GM18873 (cell line): ENCODE results near the gene CLIP2.
"Not testable (repeated sequence)": the region's sequence is repeated elsewhere in the genome, so short reads cannot be mapped to it uniquely, and the experiment has no call there.

Source experiments
- ATAC-seq: cut with Tn5 transposase; IDR thresholded peaks from one replicate; pipeline ENCODE4 v1.9.1; 2021; ENCODE audit warnings: mild to moderate bottlenecking, moderate library complexity, moderate number of reproducible peaks; ENCODE audit not compliant: unreplicated experiment, low FRiP score

The CLIP2 gene

DNA sequence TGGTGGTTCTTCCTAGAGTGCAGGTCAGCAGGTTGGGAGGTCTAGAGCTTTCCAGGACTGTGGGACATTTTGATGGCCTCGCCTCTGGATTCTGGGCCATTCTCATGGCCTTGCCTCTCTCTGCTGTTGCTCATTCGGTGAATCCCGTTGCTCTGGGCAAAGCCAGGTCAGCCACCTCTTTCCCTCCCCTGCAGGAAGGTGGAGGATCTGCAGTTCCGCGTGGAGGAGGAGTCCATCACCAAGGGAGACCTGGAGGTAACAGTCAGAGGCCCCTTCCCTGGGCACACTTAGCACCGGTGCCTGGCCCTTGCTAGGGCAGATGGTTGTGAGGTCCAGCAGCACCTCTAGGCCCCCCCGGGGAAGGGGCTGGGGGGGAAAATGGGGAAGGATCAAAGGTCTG is 74.9 kb downstream of the CLIP2 start:
- ATAC-seq, result no peak

DNA sequence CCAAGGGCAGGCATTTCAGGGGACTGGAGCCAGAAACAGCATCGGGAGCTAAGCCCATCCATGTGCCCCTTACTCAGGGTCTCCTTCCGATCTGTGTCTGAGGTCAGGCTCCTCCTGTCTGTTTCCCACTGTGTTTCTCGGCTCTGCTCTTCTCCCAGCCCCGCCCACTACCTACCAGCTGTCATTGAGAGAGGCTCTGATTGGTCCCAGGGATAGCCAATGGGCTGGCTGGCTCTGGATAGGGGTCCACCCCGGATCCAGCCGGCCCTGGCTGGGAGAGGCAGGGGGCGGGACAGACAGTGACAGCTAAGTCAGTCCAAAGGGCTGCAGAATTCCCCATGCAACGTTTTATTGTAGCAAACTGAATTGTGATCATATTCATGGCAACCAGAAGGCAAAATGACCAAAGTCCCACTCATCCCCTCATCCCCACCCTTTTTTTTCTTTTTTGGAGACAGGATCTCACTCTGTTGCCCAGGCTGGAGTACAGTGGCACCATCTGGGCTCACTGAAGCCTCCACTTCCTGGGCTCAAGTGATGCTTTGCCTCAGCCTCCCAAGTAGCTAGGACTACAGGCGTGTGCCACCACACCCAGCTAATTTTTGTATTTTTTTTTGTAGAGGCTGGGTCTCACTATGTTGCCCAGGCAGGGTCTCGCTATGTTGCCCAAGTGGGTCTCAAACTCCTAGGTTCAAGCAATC is 76.3 kb downstream of the CLIP2 start:
- ATAC-seq, result no peak

DNA sequence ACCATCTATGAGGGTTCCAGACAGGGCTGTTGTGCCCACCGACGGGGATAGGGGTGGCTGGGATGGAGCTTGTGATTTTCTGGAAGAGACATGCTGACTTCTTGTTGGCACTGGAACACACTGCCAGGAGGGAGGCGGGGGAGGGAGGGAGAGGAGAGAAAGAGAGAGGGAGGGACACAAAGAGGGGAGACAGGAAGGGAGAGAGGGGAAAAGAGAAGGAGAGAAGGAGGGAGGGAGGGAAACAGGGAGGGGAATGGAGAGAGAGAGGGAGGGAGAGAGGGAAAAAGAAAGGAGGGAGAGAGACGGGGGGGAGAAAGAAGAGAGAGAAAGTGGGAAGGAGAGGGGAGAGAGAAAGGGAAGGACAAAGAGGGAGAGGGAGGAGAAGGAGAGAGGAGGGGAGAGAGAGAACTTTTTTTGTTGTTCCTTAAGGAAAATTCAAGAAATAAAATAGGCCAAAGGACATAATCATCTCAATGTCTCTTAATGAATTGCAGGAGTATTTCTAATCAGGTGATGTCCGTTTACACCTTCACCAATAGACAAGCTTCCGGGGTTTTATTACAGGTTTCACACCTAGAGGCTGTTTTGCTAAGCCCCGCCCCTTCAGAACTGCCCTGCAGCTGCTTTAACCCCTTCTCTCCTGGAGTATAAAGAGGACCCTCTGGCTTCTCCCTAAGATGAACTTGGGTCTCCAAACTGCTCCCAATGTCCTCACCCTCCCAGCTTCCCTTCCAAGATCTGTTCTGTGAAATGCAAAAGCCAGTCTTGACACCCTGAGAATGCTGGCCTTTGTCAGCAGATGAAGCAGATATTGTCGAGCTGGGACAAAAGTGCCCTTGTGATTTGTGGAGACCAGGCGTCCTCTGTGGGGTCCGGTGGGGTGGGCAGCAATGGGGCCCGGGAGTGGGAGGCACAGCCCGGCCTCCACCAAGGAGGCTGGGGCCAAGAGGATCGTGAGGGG is 82.5 kb downstream of the CLIP2 start:
- ATAC-seq, result no peak

DNA sequence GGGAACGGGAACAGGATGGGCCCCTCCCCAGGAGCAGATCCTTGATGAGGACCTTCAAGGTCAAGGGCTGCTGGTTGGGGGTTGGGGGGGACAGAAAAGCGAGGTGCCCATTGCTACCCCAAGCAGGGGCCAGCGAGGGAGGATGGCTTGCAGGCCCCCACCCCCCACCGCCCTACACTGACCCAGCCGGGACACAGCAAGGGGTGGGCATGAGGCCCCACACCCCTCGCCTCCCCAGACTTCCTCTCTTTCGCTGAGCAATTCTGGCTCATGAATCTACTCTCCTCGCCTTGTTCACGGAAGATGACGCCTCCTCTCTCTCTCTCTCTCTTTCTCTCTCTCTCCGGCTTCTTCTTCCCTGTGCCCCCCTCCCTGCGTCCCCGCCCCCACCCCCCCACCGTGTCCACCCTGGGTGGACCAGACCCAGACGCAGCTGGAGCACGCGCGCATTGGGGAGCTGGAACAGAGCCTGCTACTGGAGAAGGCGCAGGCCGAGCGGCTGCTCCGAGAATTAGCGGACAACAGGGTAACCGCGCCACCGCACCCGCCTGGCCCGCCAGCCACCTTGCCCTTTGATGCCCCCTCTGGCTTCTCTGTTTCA is 83.4 kb downstream of the CLIP2 start:
- ATAC-seq, result no peak

DNA sequence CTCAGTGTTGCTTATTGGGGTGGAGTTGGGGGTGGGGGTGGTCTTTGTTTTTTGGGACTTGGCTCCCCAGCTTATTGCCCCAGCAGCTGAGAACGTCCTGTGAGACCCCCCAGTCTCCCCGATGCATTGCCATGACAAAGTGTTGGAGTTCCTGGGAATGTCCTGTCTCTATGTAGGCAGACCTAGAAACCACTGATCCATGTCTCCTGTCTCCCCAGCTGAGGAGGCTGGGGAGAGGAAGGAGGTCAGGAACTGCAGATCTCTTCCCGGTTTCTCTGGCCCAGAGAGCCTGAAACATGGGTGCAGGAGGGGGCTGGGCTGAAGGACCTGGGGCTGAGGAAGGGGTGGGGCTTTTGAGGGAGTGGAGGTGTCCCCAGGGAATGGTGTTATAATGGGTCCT is 84.3 kb downstream of the CLIP2 start:
- no peak for ATAC-seq

DNA sequence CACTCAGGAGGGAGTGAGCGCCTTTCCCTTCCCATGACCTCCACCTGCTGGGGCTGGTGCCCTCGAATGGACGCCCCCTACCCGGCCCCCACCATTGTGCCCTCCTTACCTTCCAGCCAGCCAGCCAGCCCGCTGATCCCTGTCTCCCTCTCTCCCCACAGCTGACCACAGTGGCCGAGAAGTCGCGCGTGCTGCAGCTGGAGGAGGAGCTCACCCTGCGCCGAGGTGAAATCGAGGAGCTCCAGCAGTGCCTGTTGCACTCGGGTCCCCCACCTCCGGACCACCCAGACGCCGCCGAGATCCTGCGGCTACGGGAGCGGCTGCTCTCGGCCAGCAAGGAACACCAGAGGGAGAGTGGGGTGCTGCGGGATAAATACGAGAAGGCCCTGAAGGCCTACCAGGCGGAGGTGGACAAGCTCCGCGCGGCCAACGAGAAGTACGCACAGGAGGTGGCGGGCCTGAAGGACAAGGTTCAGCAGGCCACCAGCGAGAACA is 86.6 kb downstream of the CLIP2 start:
- no peak for ATAC-seq

DNA sequence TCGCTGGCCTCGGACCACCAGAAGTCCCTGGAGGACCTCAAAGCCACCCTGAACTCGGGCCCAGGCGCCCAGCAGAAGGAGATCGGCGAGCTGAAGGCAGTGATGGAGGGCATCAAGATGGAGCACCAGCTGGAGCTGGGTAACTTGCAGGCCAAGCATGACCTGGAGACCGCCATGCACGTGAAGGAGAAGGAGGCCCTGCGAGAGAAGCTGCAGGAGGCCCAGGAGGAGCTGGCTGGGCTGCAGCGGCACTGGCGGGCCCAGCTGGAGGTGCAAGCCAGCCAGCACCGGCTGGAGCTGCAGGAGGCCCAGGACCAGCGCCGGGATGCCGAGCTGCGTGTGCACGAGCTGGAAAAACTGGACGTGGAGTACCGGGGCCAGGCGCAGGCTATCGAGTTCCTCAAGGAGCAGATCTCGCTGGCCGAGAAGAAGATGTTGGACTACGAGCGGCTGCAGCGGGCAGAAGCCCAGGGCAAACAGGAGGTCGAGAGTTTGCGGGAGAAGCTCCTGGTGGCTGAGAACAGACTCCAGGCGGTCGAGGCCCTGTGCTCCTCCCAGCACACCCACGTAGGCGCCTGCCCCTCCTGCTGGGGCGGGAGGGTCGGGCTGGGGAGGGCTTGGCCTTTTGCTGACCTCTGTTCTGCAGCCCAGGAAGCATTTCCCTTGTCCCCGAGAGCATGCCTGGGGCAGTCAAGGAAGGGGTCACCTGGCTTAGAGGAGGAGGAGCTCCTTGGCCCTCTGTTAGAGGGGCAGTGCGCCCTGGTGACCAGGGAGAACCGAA is 87.2 kb downstream of the CLIP2 start:
- ATAC-seq, result no peak

DNA sequence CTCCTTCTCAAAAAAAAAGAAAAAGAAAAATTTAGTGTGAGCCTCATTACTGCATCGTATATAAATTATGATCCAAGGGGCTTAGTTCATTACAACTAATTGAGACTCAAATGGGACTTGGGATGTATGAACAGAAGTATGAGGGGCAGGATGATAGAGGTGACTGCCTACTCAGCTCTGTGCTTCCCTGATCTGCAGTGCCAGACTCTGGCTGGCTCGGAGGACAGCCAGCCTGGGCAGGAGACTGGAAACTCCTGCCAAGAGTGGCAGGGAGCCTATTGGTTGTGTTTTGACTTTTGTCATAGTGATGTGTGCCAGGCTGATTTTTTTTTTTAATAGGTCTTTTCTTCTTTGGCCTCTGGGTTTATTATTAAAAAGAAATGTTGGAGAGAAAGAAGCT is 90.7 kb downstream of the CLIP2 start:
- no peak for ATAC-seq

DNA sequence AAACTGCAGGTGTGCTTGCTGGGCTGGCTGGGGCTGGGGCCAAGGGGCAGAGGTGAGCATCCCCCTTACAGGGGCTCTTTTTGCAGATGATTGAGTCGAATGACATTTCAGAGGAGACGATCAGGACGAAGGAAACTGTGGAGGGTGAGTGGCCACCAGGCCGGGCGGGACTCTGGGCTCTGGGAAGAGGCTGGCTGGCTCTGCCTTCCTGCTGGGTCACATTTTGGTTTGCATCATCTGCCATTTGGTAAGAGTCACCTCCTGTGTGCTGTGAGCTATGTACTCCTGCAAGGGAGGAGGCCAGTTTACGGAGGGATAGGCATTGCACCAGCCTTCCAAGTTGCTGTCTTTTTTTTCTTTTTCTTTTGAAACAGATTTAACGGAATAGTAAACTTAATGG is 91.5 kb downstream of the CLIP2 start:
- no peak for ATAC-seq

DNA sequence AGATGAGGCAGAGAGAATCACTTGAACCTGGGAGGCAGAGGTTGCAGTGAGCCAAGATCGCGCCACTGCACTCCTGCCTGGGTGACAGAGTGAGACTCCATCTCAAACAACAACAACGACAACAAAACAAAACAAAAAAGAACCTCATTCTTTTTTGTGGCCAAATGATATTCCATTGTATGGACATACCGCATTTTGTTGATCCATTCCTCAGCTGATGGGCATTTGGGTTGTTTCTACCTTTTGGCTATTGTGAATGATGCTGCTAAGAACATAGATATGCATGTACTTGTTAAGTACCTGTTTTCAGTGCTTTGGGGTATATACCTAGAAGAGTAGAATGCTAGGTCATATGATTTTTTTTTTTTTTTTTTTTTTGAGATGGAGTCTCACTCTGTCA is 94.9 kb downstream of the CLIP2 start:
- not testable (repeated sequence) for ATAC-seq

DNA sequence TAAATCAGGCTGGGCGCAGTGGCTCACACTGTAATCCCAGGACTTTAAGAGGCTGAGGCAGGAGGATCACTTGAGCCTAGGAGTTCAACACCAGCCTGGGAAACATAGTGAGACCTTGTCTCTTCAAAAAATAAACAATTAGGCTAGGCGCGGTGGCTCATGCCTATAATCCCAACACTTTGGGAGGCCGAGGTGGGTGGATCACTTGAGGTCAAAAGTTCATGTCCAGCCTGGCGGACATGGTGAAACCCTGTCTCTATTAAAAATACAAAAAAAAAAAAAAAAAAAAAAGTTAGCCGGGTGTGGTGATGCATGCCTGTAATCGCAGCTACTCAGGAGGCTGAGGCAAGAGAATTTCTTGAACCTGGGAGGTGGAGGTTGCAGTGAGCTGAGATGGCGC is 95.6 kb downstream of the CLIP2 start:
- ATAC-seq, result not testable (repeated sequence)

DNA sequence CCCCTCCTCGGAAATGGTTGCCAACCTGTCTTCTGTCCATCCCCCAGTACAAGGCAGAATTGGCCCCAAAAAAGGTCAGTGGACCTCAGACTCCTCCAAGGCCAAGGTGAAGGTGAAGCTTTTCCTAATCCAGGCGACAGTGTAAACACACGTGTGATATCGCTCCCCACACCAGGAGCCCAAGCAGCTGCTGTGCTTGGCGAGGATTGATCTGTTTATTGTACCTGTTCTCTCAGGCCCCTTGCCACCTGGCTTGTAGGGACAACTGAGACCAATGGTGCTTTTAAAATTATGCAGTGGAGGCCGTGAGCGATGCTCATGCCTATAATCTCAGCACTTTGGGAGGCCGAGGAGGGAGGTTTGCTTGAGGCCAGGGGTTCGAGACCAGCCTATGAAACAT is 98.4 kb downstream of the CLIP2 start:
- no peak for ATAC-seq

DNA sequence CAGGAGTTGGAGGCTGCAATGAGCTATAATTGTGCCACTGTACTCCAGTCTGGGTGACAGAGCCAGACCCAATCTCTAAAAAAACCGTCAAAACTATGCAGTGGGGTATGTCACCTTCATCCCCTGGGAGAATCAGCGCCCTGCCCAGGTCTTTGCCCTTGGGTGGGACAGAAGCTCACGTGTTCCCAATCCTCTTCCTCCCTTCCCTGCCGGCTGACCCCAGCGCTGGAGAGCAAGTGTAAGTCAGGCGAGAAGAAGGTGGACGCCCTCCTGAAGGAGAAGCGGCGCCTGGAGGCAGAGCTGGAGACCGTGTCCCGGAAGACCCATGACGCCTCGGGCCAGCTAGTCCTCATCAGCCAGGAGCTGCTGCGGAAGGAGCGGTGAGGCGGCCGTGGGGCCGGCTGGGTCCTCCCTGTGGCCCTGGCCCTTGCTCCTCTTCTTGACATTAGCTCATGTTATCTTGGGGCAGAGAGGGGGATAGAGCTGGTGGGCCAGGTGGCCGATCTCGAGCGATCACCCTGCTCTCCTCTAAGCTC is 99.7 kb downstream of the CLIP2 start:
- ATAC-seq, result no peak

DNA sequence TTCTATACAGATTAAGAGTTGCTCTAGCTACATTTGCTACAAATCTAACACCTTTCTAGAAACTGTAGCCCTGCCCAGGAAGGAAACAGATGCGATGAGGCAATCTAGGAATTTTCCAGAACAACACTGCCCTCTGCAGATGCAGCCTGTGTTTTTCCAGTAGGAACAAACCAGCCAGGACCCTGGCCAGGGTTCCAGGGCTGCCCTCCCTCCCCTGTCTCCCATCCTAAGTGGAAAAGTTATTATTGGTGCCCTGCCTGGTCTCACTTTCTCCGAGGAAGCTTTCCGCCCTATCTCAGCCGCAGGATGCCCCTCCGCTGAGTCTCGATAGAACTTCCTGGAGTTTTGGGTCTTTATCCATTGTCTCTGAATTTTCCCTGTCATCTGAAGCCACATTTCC is 104.5 kb downstream of the CLIP2 start:
- ATAC-seq, result not testable (repeated sequence)

DNA sequence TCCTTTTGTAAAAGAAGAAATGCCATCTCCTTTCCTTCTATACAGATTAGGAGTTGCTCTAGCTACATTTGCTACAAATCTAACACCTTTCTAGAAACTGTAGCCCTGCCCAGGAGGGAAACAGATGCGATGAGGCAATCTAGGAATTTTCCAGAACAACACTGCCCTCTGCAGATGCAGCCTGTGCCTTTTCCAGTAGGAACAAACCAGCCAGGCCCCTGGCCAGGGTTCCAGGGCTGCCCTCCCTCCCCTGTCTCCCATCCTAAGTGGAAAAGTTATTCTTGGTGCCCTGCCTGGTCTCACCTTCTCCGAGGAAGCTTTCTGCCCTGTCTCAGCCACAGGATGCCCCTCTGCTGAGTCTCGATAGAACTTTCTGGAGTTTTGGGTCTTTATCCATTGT is 105.4 kb downstream of the CLIP2 start:
- ATAC-seq, result not testable (repeated sequence)

DNA sequence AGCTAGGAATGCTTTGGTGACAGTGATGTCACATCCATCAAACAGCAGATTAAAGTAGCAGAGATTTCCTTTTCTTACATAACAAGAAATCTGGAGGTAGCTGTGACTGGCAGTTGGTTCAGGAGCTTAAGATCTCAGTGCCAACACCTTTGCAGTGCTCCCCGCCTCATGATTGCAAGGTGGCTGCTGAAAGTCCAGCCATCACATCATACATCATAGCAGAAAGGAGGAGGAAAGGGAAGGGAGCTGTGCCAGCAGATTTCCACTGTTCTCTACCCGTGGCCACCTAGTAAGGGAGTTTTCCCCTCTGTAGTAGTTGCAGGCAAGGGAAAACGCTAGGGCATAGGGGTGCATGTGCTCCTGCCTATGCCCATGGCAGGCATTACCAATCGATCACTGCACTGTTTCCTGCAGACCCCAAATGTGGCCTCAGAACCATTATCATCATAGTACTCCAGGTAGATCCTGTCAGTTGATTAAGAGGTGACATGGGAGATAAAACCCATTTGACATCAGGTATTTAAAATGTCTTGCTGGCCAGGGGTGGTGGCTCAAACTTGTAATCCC is 106.6 kb downstream of the CLIP2 start:
- ATAC-seq, result no peak

DNA sequence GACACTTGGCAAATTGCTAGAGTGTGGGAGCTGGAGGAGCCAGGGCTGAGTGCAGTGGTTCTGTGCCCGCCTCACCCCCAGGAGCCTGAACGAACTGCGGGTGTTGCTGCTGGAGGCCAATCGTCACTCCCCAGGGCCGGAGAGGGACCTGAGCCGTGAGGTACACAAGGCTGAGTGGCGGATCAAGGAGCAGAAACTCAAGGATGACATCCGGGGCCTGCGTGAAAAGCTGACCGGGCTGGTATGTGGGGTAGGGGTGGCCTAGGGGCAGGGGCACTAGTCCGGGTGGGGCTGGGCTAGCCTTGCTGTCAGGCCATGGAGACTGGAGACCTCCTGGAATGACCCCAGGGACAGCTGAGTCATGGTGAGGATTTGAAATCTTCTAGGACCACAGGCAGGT is 107.8 kb downstream of the CLIP2 start:
- no peak for ATAC-seq

DNA sequence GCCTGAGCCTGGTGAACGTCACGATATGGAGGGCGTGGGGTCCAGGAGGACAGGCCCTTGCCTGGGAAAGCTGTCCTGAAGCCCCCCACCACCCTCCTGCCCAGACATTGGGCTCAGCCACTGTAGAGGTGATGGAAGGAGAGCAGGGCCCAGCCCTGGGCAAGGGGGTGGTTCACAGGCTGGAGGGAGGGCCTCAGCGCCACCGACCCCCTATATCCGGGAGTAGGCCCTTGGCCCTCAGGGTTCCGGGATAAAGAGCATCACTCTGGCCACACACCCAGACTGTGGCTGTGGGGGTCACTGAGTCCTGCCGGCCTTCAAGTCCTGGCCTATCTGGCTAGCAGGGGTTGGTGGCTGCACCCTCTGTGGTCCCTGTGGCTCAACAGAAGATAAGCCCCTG is 109.2 kb downstream of the CLIP2 start:
- no peak for ATAC-seq

DNA sequence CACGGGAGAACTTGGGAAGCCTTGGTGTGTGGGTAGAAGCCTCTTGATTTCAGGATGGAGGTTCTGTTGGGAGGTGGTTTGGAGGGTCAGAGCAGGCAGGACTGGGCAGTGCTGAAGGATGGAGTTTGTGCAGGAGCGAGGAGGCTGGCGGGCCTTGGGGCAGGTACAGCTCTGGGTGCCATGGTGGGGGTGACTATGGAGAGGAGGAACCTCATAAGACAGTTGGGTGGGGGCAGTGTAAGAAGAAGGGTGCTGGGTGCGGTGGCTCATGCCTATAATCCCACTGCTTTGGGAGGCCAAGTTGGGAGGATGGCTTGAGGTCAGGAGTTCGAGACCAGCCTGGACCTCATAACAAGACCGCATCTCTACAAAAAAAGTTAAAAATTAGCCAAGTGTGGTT is 109.8 kb downstream of the CLIP2 start:
- ATAC-seq, result no peak
